Endometrial microvascular endothelial cells (primary cell): ENCODE measurements around the gene RNF25. TPM values are rescaled to one million over a fixed set of nuclear protein-coding genes. Genes with fewer than 3 reads are reported as not detected.

ENCODE experiments used
- in situ Hi-C: cut with HindIII; loops from 2 replicates; pipeline ENCODE4 v1.10.0; 2017; ENCODE audit warnings: low sequenced_read_pairs, low pct_unique_long_range_greater_than_20kb; ENCODE audit errors: inconsistent ontology term
- total RNA-seq: library from RNA; depleted of rRNA; stranded (reverse); fragments of >200 nt; gene quantifications from one replicate; pipeline ENCODE4 v1.2.3, GENCODE V29; 2015; ENCODE audit errors: inconsistent ontology term

The RNF25 gene
- total RNA-seq: 30.7 TPM

- in situ Hi-C loops: no loop called here
These were observed at the start of gene RNF25, which contains the start of gene STK36 for GRCh38 chr2:218671654-218672566. TSS of gene RNF25 (minus strand) at chr2:218672002. CDS start at chr2:218671970, 32 bp downstream. TSS of gene STK36 (plus strand) at chr2:218672086. CDS start at chr2:218672830, 744 bp downstream.

- in situ Hi-C loops: no loop called here
These were observed 49.7 kb upstream of the RNF25 start for GRCh38 chr2:218721488-218721887.

GRCh38 chr2:218720048-218721041 is 48.5 kb upstream of the RNF25 start:
- in situ Hi-C loops: no loop called here

GRCh38 chr2:218719457-218719856 is 47.7 kb upstream of the RNF25 start:
- in situ Hi-C loops: no loop called here

GRCh38 chr2:218718058-218718457 is 46.3 kb upstream of the RNF25 start:
- in situ Hi-C loops: no loop called here

GRCh38 chr2:218717262-218717661 is 45.5 kb upstream of the RNF25 start:
- in situ Hi-C loops: no loop called here

GRCh38 chr2:218716070-218716469 is 44.3 kb upstream of the RNF25 start:
- in situ Hi-C loops: no loop called here

- in situ Hi-C loops: no loop called here
These were observed 42.1 kb upstream of the RNF25 start for GRCh38 chr2:218713922-218714321.

GRCh38 chr2:218711550-218711929 is 39.7 kb upstream of the RNF25 start:
- in situ Hi-C loops: no loop called here

GRCh38 chr2:218710687-218711549 is 39.1 kb upstream of the RNF25 start, which contains the start of gene TTLL4:
TSS of gene TTLL4 (plus strand) at chr2:218710835. CDS start at chr2:218737677, 26,842 bp downstream.
- in situ Hi-C loops: no loop called here

GRCh38 chr2:218710334-218710686 is 38.5 kb upstream of the RNF25 start:
- in situ Hi-C loops: no loop called here

GRCh38 chr2:218709908-218710307 is 38.1 kb upstream of the RNF25 start:
- in situ Hi-C loops: no loop called here

- in situ Hi-C loops: no loop called here
These were observed 36.3 kb upstream of the RNF25 start for GRCh38 chr2:218708086-218708485.

GRCh38 chr2:218703341-218703740 is 31.5 kb upstream of the RNF25 start:
- in situ Hi-C loops: no loop called here

- in situ Hi-C loops: no loop called here
These were observed 30.0 kb upstream of the RNF25 start for GRCh38 chr2:218701806-218702205.

GRCh38 chr2:218698885-218699284 is 27.1 kb upstream of the RNF25 start:
- in situ Hi-C loops: no loop called here

GRCh38 chr2:218694405-218695145 is 22.8 kb upstream of the RNF25 start:
- in situ Hi-C loops: no loop called here

GRCh38 chr2:218691234-218691633 is 19.4 kb upstream of the RNF25 start:
- in situ Hi-C loops: no loop called here
